HTR-8/SVneo (cell line): ENCODE data around the gene RETREG1.
"Not testable (repeated sequence)": the region's sequence is repeated elsewhere in the genome, so short reads cannot be mapped to it uniquely, and the experiment has no call there.

Experiments
- DNase-seq: peaks from one replicate; pipeline ENCODE4 v3.0.0; 2011; ENCODE audit warnings: low spot score, mixed read lengths; ENCODE audit not compliant: insufficient read length
- FAIRE-seq: peaks from 2 replicates; lab custom pipeline; 2011; peaks lifted over from hg19 to GRCh38; lab: Jason Lieb, UNC

Gene RETREG1, protein sequence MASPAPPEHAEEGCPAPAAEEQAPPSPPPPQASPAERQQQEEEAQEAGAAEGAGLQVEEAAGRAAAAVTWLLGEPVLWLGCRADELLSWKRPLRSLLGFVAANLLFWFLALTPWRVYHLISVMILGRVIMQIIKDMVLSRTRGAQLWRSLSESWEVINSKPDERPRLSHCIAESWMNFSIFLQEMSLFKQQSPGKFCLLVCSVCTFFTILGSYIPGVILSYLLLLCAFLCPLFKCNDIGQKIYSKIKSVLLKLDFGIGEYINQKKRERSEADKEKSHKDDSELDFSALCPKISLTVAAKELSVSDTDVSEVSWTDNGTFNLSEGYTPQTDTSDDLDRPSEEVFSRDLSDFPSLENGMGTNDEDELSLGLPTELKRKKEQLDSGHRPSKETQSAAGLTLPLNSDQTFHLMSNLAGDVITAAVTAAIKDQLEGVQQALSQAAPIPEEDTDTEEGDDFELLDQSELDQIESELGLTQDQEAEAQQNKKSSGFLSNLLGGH

DNA sequence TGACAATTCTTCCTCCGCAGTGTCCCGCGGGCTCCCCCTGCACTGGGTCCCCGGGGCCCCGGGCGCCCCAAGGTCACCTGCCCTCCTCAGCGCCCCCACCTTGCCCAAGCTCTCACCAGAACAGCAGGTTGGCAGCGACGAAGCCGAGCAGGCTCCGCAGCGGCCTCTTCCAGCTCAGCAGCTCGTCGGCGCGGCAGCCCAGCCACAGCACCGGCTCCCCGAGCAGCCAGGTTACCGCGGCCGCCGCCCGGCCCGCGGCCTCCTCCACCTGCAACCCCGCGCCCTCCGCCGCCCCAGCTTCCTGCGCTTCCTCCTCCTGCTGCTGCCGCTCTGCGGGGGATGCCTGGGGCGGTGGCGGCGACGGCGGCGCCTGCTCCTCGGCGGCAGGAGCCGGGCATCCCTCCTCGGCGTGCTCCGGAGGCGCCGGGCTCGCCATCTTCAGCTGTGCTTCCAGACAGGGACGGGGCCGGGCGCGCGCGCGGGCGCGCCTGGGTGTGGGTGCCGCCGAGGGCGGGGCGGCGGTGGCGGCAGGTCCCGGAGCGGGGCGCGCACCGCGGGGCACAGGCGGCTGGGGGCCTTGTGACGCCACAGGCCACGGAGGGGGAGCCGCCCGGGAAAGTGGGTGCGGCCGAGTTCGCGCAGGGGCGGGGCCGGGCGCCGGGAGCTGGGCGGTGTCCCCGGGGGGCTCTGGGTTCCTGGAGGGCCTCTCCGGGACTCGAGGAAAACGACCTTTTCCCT lies at the start of gene RETREG1:
Gene RETREG1, minus strand, starts transcription at position 462 of the 738 bp plus-strand sequence. Its CDS starts 26 bp downstream, at position 436.
- peak; percentile 95 for FAIRE-seq
- DNase-seq = peak; percentile 83

- FAIRE-seq (no peak), DNase-seq (no peak)
Observed at GRCh38 chr5:16666130-16666882, 49.5 kb upstream of the RETREG1 start.

DNA sequence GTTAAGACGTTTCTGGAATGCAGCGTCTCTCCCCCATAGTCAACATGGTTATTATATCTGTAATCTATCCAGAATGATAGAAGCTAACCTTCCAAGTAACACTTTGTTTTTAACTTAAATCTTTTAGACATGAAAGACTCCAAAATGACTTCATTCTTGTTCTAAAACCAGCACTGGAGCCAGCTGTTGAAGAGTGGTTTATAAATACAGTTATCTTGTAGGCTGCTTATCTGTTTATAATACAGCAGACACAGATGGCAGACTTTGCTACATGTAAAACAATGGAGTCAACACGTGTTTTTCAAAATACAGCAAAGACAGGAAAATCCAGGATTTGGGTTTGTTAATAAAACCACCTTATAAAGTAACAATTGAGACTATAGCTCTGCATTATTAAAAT lies 48.8 kb upstream of the RETREG1 start:
- FAIRE-seq (no peak), DNase-seq (no peak)

DNA sequence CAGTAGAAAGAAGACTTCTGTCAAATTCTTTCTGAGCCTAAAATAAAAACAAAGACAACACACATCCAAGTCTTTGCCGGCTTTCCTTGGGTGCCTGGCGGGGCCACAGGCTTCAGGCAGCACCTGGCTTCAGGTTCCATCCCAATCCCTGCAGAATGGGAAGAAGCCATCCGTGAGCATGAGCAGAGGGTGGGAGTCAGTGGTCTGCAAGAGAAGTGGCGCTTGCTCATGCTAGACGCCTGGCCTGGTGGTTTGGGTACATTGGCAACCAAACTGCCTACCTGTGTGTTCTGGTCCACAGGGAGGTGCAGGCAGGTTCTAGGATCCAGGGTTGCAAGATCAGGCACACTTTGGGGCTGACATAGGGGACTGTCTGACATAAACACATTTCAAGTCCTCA lies 47.6 kb upstream of the RETREG1 start:
- no peak for FAIRE-seq
- DNase-seq = no peak

GRCh38 chr5:16663840-16664239 lies 47.0 kb upstream of the RETREG1 start:
- DNase-seq = no peak
- FAIRE-seq = no peak

DNA sequence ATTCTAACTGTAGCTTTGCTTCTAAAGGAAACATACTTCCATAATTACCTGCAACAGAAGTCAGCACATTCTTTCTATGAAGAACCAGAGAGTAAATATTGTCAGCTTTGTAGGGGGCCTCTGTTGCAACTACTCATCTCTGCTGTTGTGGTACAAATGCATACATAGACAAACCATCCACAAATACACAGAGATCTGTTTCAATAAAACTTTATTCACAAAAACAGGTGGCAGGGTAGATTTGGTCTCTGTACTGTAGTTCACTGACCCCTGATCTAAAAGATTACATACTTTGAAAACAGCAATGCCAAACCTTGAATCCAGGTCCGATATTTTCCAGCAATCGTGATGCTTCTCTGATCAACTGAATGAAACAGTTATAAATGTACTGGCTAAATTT lies 44.9 kb upstream of the RETREG1 start:
- FAIRE-seq (no peak), DNase-seq (no peak)

DNA sequence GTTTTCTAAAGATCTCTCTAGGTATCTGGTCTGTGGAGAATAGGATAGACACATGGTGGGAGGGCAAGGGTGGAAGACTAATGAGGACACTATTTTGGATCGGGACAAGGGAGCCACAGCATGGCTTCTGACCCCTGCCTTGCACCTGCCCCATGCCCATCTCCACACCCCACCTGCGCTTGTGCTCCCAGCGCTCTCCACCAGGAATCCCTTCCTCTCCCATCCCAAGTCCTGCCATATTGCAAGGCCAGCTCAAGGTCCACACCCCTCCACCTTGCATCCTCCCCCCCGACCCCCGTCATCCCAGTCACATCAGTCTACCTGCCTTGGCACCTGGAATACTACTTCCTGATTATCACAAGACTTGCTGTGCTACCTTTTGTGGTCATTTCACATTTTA lies 44.2 kb upstream of the RETREG1 start:
- DNase-seq (no peak), FAIRE-seq (no peak)

DNA sequence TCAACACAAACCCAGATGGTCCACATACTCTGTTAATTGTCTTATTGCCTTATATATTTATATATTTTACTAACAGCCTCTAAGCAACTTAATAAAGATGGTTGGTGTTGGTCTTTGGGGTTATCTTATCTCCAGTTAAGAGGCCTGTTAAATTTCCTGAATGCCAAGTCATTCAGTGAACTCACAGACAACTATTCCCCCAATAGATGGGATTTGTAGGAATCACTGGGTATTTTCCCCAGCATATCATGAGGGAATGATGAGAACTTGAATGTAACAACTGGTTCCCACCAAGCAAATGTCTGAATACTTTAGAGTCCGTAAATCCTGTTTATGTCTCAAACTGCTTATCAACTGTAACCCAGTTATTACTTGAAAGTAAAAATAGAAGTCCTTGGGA lies 42.7 kb upstream of the RETREG1 start:
- no peak for DNase-seq
- no peak for FAIRE-seq

DNA sequence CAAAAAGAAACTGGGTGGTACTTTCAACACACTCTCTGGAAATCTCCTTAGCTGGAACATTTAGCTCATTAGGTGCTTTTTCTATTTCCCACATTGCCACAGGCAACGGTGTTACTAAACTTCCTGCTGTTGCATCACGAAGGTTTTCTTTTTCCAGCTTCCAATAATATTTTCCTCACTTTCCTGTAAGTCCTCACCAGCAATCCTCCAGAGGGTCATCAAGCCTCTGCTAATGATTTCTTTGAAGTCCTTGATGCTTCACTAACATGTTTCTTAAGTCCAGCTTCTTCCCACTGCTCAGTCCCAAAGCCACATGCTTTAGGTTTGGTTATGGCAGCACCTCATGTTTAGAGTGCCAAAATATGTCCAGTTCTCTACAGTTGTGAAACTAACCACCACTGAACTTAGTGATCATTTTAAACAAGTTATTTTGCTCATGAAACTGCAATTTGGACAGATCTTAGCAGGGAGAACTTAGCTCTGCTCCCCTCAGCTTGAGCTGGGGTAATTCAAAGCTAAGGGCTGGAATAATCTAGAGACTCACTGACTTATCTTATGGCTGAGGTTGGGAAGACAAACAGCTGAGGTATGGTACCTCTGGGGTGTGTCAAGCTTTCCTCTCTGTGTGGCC lies 39.9 kb upstream of the RETREG1 start:
- FAIRE-seq = no peak
- no peak for DNase-seq

- FAIRE-seq = no peak
- no peak for DNase-seq
Observed at GRCh38 chr5:16654647-16655334, 38.0 kb upstream of the RETREG1 start.

GRCh38 chr5:16648739-16649138 lies 31.9 kb upstream of the RETREG1 start:
- FAIRE-seq, DNase-seq: not testable (repeated sequence)

DNA sequence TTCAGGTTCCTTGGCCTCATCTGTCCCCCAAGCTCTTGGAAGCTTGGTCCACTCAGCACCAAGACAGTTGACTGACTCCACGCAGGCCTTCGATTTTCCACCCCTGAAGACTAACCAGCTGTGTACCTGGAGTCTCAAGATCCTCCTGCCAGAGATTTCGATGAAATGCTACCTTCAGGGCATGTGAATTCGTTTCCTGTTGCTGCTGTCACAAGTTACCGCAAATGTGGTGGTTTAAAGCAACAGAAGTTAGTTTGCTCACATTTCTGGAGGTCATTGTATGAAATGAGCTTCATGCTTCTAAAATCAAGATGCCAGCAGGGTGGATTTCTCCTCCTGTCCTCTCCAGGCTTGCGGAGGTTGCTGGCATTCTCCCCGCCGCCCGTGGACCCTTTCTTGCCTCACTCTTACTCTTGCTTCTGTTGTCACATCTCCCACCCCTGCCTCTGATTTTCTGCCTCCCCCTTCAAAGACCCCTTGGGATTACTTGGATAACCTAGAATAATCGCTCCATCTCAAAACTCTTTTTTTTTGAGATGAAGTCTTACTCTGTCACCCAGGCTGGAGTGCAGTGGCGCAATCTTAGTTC lies 27.6 kb upstream of the RETREG1 start:
- FAIRE-seq = no peak
- no peak for DNase-seq

DNA sequence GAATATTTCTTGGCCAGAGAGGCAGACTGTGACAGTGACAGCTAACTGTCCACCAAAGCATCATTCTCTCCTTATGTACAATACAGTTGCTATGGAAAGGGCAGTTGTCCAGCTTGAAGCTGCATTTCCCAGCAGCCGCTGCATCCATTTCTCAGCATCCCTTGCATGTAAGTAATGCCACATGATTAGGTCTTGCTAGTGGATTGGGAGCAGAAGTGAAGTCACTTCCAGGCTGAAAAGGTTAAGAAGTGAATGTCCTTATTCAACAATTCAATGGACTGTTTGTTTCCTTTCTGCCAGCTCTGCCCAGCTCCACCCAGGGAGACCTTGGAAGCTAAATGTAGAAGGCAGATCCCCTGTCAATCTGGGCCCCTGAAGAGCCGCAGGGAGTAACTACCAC lies 26.1 kb upstream of the RETREG1 start:
- DNase-seq = no peak
- no peak for FAIRE-seq

DNA sequence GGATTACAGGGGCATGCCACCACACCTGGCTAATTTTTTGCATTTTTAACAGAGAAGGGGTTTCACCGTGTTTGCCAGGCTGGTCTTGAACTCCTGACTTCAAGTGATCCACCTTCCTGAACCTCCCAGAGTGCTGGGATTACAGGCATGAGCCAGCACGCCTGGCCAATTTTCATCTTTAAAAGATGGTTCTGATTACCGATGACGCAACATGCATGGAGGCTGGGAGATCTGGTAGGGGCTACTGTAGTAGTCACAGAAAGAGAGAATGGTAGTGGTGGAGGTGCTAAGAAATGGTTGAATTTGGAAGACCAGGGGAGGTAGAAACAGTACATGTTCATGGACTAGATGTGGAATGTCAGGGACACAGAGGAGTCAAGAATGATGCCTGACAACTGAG lies 22.4 kb upstream of the RETREG1 start:
- DNase-seq = no peak
- no peak for FAIRE-seq

DNA sequence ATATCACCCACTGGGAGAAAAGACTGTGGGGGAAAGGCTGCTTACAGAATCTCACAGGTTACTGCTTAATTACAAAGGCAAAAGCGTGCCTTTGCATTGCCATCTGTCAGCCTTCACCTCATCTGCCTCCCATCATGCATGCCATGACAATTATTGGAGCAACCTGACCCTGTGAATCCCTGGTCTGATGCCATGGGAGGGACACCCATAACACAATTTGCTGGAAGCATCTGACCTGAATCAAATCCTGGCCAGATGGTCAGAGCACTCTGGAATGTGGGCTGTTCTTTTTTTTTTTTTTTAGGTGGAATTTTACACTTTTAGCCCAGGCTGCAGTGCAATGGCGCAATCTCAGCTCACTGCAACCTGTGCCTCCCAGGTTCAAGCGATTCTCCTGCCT lies 11.6 kb upstream of the RETREG1 start:
- peak; percentile 42 for DNase-seq
- no peak for FAIRE-seq

DNA sequence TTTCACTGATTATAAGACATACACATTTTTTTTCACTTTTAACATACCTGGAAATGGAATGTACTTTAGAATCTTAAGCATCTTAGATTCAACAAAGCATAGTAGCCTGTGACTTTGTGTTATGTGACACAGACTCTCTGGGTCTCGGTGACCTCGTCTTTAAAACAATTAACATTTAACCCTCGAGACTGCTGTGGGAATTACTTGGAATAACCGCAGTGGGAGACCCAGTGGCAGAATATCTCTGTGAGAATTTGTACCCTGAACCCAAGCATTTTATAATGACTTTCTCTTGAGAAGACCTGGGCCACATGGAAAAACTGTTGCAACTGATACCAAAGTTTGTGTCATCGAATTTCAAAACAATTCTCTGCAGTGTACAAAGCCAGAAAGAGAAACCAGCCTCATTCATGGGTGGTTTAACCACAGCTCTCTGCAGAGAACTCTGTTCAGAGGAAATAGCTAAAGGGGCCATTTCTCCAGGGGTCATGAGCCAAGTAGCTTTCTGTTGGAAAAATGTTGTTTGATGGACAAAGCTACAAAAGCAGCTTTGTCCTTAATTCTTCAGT lies 10.0 kb upstream of the RETREG1 start:
- no peak for FAIRE-seq
- no peak for DNase-seq

DNA sequence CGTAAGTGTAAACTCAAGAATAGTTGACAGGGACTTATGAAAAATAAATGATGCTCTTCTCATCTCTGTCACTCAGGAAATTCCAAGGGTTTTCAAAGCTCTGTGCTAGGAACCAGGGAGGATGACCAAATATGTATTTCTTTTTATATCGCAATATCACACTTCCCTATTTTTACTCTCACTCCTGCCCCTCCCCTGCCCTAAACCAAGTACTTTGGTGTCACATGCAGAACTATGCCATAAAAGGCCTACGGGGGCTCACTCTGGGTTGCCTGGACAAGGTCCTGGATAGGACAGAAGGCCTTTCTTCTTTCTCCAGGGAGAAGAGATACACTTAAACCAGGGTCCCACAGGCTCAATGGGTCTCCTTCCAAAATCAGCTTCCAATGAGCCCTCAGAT lies 8.3 kb upstream of the RETREG1 start:
- FAIRE-seq = no peak

GRCh38 chr5:16619136-16619535 lies 2.3 kb upstream of the RETREG1 start:
- no peak for FAIRE-seq
- DNase-seq = no peak

More for the DNA sequence above, 8.3 kb upstream of the RETREG1 start:
- no peak for DNase-seq
